ENCODE data around the gene INAFM1.
"Not testable (repeated sequence)": the region's sequence is repeated elsewhere in the genome, so short reads cannot be mapped to it uniquely, and the experiment has no call there.

The INAFM1 gene

DNA sequence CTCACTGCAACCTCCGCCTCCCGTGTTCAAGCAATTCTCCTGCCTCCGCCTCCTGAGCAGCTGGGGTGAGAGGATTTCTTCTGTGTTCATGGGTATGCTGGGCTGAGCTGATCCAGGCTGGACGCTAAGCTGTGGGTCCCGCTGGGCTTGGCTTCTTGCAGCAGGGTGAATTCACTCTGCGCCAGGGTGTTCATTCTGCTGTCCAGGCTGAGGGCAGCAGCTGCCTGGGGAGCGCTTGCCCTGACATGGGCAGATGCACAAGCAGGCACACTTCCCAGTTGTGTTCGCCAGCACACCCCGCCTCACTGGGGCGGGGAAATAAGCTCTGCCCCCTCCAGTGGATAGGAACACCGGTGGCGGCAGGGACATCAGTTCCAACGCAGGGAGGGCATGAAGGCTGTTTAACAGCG, 7.3 kb upstream of the INAFM1 start:
- no peak for DNase-seq (ENCODE audit: low read depth in 3 of 3)

GRCh38 chr19:47268028-47268427, 6.7 kb upstream of the INAFM1 start:
- DNase-seq (ENCODE audit: low read depth in 3 of 3), result no peak

- no peak for DNase-seq (ENCODE audit: low read depth in 3 of 3)
Observed at GRCh38 chr19:47269596-47269995, 5.1 kb upstream of the INAFM1 start.

GRCh38 chr19:47270408-47270807, 4.3 kb upstream of the INAFM1 start:
- no peak for DNase-seq (ENCODE audit: low read depth in 3 of 3)

GRCh38 chr19:47271949-47272348, 2.7 kb upstream of the INAFM1 start:
- DNase-seq (ENCODE audit: low read depth in 3 of 3), result no peak

- DNase-seq (ENCODE audit: low read depth in 3 of 3), result peak in 1 of 3 experiments; percentile 45
Observed at GRCh38 chr19:47272448-47273312, 2.0 kb upstream of the INAFM1 start.

DNA sequence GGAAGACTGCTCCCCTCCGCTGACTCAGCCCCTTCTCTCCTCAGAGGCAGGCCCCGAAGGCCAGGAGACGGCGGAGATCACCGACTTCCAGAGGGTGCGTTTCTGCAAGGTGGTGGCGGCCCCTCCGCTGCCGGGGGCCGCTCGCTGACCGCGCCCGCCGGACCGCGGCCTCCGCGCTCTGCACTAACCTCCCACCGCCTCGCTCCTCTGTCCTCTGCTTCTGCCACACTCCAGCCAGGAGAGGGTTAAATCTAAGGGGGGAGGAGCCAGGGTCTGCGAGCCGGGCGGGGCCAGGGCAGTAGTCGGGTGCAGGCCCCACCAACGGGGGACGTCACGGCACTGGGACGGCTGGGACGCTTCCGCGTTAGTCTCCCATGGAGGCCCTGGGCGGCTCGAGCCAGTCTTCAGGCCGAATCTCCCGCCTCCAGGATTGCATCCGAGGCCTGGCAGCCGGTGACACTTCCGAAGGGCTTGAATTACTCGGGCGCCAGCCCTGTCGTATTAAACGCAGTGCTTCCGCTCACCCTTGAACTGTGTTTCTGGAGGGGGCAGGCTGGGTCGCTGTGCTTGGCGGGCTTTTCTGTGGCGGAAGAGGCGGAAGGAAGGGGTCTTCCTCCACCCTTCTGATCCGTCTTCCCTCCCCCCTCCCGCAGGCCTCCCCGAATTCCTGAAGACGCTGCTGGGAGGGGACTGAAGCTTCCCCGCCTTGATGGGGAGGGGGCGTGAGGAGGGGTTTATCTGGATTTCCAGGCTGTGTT, 1.2 kb upstream of the INAFM1 start:
- peak; percentile 82 to 85 (median 83) for DNase-seq (ENCODE audit: low read depth in 3 of 3)

GRCh38 chr19:47274891-47275761, 441 bp downstream of the INAFM1 start:
- no peak for DNase-seq (ENCODE audit: low read depth in 3 of 3)

GRCh38 chr19:47275791-47276461, 1.2 kb downstream of the INAFM1 start:
- DNase-seq (ENCODE audit: low read depth in 3 of 3), result no peak

DNA sequence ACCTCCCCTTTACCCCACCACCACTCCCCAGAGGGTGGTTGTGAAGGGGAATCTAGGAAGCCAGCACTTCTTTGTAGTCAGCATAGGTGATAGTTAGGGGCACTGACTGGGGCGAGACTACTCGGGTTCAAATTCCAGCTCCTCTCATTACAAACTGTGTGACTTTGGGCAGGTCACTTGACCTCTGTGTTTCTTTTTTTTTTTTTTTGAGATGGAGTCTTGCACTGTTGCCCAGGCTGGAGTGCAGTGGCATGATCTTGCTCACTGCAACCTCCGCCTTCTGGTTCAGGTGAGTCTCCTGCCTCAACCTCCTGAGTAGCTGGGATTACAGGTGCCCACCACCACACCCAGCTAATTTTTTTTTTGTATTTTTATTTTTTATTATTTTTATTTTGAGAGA, 1.8 kb downstream of the INAFM1 start:
- DNase-seq (ENCODE audit: low read depth in 3 of 3), result not testable (repeated sequence)

DNA sequence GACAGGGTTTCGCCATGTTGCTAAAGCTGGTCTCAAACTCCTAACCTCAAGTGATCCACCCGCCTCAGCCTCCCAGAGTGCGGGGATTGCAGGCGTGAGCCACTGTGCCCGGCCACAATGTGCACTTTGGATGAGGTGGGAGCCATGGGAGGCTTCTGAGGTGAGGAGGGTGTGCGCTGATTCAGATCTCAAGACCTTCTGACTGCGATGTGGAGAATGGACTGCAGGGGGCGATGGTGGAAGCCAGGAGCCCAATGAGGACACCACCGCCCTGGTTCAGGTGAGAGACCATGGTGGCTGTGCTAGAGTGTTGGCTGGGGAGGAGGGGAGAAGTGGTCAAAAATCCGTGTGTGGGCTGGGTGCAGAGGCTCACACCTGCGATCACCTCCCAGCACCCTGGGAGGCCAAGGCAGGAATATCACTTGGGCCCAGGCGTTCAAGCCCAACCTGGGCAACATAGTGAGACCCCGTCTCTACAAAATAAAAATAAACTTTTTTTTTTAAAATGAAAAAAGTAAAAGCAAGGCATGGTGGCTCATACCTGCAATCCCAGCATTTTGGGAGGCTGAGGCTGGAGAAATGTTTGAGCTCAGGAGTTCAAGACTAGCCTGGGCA, 5.6 kb downstream of the INAFM1 start:
- peak in 2 of 3 experiments; percentile 33 to 38 for DNase-seq (ENCODE audit: low read depth in 3 of 3)

DNA sequence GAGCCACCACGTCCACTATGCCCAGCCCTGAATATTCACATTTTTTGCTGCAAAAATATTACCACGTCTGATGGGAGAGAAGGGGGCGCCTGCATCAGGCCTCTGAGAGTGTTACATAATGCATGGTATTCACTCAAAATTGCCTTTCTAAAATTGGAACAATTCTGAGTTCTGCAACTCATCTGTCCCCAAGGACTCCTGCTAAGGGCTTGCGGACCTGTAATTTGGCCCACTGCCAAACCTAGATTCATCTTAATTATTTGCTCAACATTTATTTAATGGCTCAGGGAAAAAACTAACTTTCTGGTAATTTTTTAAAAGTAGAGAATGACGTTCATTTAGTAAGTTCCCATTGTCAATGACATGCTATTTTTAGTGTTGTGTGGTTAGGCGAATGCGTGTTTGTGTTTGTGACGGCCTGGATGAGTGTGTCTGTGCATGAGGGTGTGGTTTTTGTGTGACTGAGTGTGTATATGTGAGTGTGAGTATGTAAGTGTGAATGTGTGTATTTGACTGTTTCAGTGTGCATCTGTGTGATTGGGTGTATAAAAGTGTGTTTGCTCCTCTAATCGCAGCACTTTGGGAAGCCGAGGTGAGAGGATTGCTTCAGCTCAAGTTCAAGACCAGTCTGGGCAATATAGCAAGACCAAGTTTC, 8.8 kb downstream of the INAFM1 start:
- no peak for DNase-seq (ENCODE audit: low read depth in 3 of 3)

DNA sequence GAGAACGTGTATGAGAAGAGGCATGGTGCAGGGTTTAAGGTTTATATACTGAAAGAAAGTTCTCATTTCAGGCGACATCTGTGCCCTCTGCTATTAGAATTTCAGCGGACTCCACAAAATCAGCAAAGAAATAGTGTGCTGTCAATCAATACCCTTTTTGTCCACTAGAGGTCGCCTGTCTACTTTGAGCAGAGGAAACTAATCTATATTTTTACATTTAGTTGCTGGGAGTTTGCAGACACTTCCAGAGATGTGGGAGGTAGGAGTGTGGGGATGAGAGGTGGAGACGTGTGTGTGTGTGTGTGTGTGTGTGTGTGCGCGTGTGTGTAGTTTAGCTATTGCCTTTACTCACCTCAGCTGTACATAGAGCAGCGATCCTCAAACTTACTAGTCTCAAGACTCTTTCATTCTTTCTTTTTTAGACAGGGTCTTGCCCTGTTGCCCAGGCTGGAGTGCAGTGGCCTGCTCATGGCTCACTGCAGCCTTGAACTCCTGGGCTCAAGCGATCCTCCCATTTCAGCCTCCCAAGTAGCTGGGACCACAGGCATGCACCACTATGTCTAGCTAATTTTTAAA, 9.7 kb downstream of the INAFM1 start:
- DNase-seq (ENCODE audit: low read depth in 3 of 3), result peak in 1 of 3 experiments; percentile 29

DNA sequence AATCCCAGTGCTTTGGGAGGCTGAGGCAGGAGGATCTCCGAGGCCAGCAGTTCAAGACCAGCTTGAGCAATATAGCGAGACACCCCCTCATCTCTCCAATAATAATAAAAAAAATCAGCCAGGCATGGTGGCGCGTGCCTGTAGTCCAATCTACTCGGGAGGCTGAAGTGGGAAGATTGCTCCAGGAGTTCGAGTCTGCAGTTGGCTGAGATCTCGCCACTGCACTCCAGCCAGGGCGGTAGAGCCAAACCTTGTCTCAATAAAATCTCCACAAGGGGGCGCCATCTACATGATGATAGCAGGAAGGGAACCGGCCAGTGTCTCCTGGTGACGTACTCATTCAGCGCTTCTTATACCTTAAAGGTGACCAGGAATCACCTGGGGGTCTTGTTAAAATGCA, 21.4 kb downstream of the INAFM1 start:
- peak; percentile 32 to 72 (median 48) for DNase-seq (ENCODE audit: low read depth in 3 of 3)

DNA sequence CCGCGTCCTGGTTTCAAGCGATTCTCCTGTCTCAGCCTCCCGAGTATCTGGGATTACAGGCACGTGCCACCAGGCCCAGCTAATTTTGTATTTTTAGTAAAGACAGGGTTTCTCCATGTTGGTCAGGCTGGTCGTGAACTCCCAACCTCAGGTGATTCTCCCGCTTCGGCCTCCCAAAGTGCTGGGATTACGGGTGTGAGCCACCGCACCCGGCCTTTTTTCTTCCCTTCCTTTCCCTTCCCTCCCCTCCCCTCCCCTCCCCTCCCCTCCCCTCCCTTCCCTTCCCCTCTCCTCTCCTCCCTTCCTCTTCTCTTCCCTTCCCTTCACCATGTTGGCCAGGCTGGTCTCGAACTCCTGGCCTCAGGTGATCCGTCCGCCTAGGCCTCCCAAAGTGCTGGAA, 26.2 kb downstream of the INAFM1 start:
- DNase-seq (ENCODE audit: low read depth in 3 of 3), result not testable (repeated sequence)

DNA sequence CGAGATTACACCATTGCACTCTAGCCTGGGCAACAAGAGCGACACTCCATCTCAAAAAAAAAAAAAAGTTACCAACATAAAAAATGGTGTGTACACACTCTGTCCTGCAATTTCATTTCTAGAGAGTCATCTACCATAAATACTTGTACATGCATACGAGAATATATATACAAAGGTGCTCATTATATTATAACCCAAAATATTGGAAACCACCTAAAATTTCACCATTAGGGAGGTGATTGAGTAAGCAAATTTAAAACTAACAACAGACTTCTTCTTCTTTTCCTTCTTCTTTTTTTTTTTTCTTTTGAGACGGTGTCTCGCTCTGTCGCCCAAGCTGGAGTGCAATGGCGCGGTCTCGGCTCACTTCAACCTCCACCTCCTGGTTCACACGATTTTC, 27.6 kb downstream of the INAFM1 start:
- no peak for DNase-seq (ENCODE audit: low read depth in 3 of 3)

DNA sequence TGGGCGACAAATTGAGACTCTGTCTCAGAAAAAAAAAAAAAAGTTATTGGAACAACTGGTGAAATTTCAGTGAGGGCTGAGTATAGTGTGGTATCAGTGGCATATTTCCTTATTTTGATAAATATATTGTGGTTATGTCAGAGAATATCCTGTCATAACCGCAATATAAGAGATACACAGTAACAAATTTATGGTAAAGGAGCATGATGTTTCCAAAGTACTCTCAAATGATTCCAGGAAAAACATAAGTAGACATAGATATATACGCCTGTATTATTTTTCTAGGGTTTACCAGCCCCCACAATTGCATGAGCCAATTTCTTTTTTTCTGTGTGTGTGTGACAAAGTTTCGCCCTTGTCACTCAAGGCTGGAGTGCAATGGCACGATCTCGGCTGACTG, 29.3 kb downstream of the INAFM1 start:
- no peak for DNase-seq (ENCODE audit: low read depth in 3 of 3)

GRCh38 chr19:47305309-47305751, 30.6 kb downstream of the INAFM1 start:
- DNase-seq (ENCODE audit: low read depth in 3 of 3), result peak; percentile 18 to 45 (median 31)

DNA sequence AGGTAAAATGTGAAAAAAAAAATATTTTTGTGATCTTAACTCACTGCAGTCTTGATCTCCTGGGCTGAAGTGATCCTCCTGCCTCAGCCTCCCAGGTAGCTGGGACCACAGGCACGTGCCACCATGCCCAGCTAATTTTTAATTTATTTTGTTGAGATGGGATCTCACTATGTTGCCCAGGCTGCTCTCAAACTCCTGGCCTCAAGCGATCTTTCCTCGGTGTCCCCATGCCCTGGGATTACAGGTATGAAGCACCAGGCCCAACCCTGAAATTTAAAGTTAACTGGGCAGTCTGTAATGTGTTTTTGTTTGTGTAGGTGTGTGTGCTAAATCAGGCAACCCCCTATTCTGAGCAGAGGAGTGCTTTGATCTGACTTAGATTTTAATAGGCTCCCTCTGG, 31.6 kb downstream of the INAFM1 start:
- no peak for DNase-seq (ENCODE audit: low read depth in 3 of 3)

DNA sequence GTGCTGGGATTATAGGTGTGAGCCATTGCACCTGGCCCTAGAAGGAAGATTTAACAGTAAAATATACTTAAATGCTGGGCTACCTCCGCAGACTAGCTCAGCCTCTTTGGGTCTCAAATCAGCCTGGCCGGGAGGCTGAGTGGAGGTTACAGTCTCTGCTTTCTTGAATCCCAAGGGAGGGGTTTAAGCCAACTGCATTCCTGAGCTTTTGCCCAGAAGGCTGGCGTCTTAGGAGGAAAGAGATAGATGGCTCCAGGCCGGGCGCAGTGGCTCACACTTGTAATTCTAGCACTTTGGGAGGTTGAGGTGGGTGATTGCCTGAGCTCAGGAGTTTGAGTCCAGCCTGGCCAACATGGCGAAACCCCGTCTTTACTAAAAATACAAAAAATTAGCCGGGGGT, 34.4 kb downstream of the INAFM1 start:
- DNase-seq (ENCODE audit: low read depth in 3 of 3), result no peak

Data from stimulated activated CD4-positive, alpha-beta T cell treated with anti-CD3 and anti-CD28 coated beads, TNF-alpha, amount 100 ng/mL, for 4 hours (primary cell).